Endothelial cell of umbilical vein (primary cell): ENCODE results near the gene CST8. TPM values are rescaled to one million over a fixed set of nuclear protein-coding genes. Genes with fewer than 3 reads are reported as not detected.

Experiments
- BruUV-seq: library from RNA; stranded (reverse); fragments of 400-500 nt; replicated peaks from 2 replicates; lab custom pipeline; 2021; lab: Mats Ljungman, UMichigan
- CTCF ChIA-PET: fragments of 300-600, 350-600 bp; sonication (Branson Sonifier 250); formaldehyde crosslinking; loops from one replicate; lab custom pipeline; 2021; ENCODE audit warnings: antibody characterized with exemption, inconsistent platforms; lab: Charles Lee
- POLR2A ChIA-PET: fragments of 300-600, 350-600 bp; sonication (Branson Sonifier 250); formaldehyde crosslinking; loops from one replicate; lab custom pipeline; 2021; ENCODE audit warnings: antibody characterized with exemption, inconsistent platforms; lab: Charles Lee
- DNase-seq: peaks from one replicate; pipeline ENCODE4 v3.0.0-alpha.2; 2011; ENCODE audit warnings: low read depth, low spot score
- FAIRE-seq: peaks from 2 replicates; lab custom pipeline; 2011; peaks lifted over from hg19 to GRCh38; lab: Jason Lieb, UNC
- H2AFZ ChIP-seq: 2 replicates; pipeline ENCODE4 v1.6.0; 2012; ENCODE audit warnings: low read depth, low read length, control low read depth, inconsistent platforms
- H3K27ac ChIP-seq: 2 replicates; pipeline ENCODE4 v1.5.1; 2011; ENCODE audit warnings: low read depth, mild to moderate bottlenecking, control low read depth, low read length, moderate library complexity; ENCODE audit not compliant: insufficient read depth
- H3K27me3 ChIP-seq, 2 experiments: 2 replicates each; pipeline versions ENCODE4 v1.6.0 to v1.6.1; 2011; ENCODE audit warnings: low read length in 2 of 2, mixed read lengths in 1 of 2; ENCODE audit not compliant: control insufficient read depth in 2 of 2, insufficient read depth in 2 of 2
- H3K36me3 ChIP-seq, 2 experiments: 2 replicates in 1 of 2; 3 replicates in 1 of 2; pipeline ENCODE4 v1.5.1; 2011; ENCODE audit warnings: low read length in 2 of 2, mild to moderate bottlenecking in 1 of 2, moderate library complexity in 1 of 2; ENCODE audit not compliant: control insufficient read depth in 2 of 2, insufficient read depth in 2 of 2; ENCODE audit errors: extremely low read depth in 1 of 2
- H3K4me1 ChIP-seq: 3 replicates; pipeline ENCODE4 v1.5.1; 2011; ENCODE audit warnings: mild to moderate bottlenecking, low read length; ENCODE audit not compliant: control insufficient read depth, insufficient read depth; ENCODE audit errors: extremely low read depth
- H3K4me2 ChIP-seq: 2 replicates; pipeline ENCODE4 v1.6.1; 2011; ENCODE audit warnings: low read length, control low read depth, mixed read lengths; ENCODE audit not compliant: insufficient read depth
- H3K4me3 ChIP-seq, 3 experiments: fragments of 200-600 bp in 1 of 3; sonication (generic), shearing (Covaris generic) in 1 of 3; replicated peaks in 1 of 3; 2 replicates each; pipeline ENCODE4 v1.5.1; 2011 to 2016; ENCODE audit warnings: control low read depth in 3 of 3, low read length in 3 of 3, mild to moderate bottlenecking in 2 of 3, inconsistent platforms in 1 of 3, low read depth in 1 of 3, moderate library complexity in 1 of 3; ENCODE audit not compliant: insufficient read depth in 1 of 3
- H3K79me2 ChIP-seq: 2 replicates; pipeline ENCODE4 v1.6.0; 2012; ENCODE audit warnings: low read length, inconsistent platforms; ENCODE audit not compliant: control insufficient read depth, insufficient read depth
- H3K9ac ChIP-seq: replicated peaks from 2 replicates; pipeline ENCODE3; 2011; ENCODE audit warnings: low read length, control low read depth; ENCODE audit not compliant: insufficient read depth; ENCODE audit errors: extremely low read depth
- H3K9me1 ChIP-seq: replicated peaks from 3 replicates; pipeline ENCODE4 v1.6.0; 2011; ENCODE audit warnings: mild to moderate bottlenecking, low read length; ENCODE audit not compliant: control insufficient read depth, insufficient read depth; ENCODE audit errors: extremely low read depth
- H3K9me3 ChIP-seq: replicated peaks from 2 replicates; pipeline ENCODE4 v1.5.1; 2012; ENCODE audit warnings: low read length, inconsistent platforms; ENCODE audit not compliant: control insufficient read depth, insufficient read depth
- H4K20me1 ChIP-seq: replicated peaks from 2 replicates; pipeline ENCODE3; 2011; ENCODE audit warnings: mild to moderate bottlenecking, low read length; ENCODE audit not compliant: control insufficient read depth, insufficient read depth; ENCODE audit errors: extremely low read depth
- EZH2 ChIP-seq: IDR thresholded peaks from 2 replicates; pipeline ENCODE4 v1.6.1; 2012; ENCODE audit warnings: borderline replicate concordance, low read depth, mild to moderate bottlenecking, moderate library complexity, low read length, inconsistent platforms; ENCODE audit not compliant: severe bottlenecking
- FOS ChIP-seq: IDR thresholded peaks from 2 replicates; pipeline ENCODE4 v1.6.1; 2011; ENCODE audit warnings: mild to moderate bottlenecking, low read length, moderate library complexity, borderline replicate concordance; ENCODE audit not compliant: insufficient read depth
- GATA2 ChIP-seq: IDR thresholded peaks from 2 replicates; pipeline ENCODE4 v1.7.0; 2011; ENCODE audit warnings: low read depth, mild to moderate bottlenecking, moderate library complexity, mixed read lengths, low read length; ENCODE audit not compliant: insufficient read length, insufficient read depth
- MYC ChIP-seq: IDR thresholded peaks from one replicate; pipeline ENCODE4 v1.6.1; 2011; ENCODE audit warnings: mild to moderate bottlenecking, low read depth, low read length
- POLR2A ChIP-seq: IDR thresholded peaks from 2 replicates; pipeline ENCODE4 v1.6.1; 2012; ENCODE audit warnings: low read depth, mild to moderate bottlenecking, control low read depth, low read length
- POLR2AphosphoS5 ChIP-seq: IDR thresholded peaks from 2 replicates; pipeline ENCODE4 v1.6.1; 2012; ENCODE audit warnings: low read depth, mild to moderate bottlenecking, control low read depth, low read length, moderate library complexity; ENCODE audit not compliant: insufficient read depth
- dilution Hi-C: fragments of 300-500 bp; cut with MboI; formaldehyde crosslinking; loops from one replicate; pipeline ENCODE4 v1.15.0; 2019; ENCODE audit warnings: low sequenced_read_pairs; ENCODE audit not compliant: extremely low pct_ligation_motif_present
- intact Hi-C: fragments of 100-400 bp; cut with micrococcal nuclease; formaldehyde crosslinking; loops from one replicate; pipeline ENCODE4 v1.10.0; 2022
- polyA plus RNA-seq, 4 experiments: library from polyadenylated mRNA; depleted of rRNA in 3 of 4; stranded (reverse) in 3 of 4; unstranded in 1 of 4; fragments of >200 nt; gene quantifications; 2 replicates each; pipeline versions ENCODE4 v1.2.1 to v1.2.3, GENCODE V29; 2011 to 2012; ENCODE audit warnings: missing spikeins in 1 of 4
- total RNA-seq: library from RNA; stranded (reverse); gene quantifications from 2 replicates; pipeline ENCODE4 v1.2.3, GENCODE V29; 2021
- TF ChIP-seq, protein P1 (sequence below): IDR thresholded peaks from 2 replicates; pipeline ENCODE4 v1.6.1; 2011; ENCODE audit not compliant: insufficient read depth, insufficient read length
- TF ChIP-seq, protein P2 (sequence below), 2 donors: IDR thresholded peaks; 1 replicate in 1 of 2; 2 replicates in 1 of 2; pipeline ENCODE4 v1.5.1; 2011; ENCODE audit warnings: low read length in 2 of 2, mild to moderate bottlenecking in 2 of 2, moderate library complexity in 2 of 2, control low read depth in 1 of 2, inconsistent platforms in 1 of 2, low read depth in 1 of 2; ENCODE audit not compliant: insufficient read depth in 1 of 2; ENCODE audit errors: extremely low read depth in 1 of 2

The CST8 gene
- total and polyA plus RNA-seq, 2 donors (not counting 3 experiments of a cell fraction or from before 2014, with no cell fraction given), result not detected

- dilution Hi-C loops (no loop called here), intact Hi-C loops (no loop called here)
- no peaks in the 10 kb centered on the region for H4K20me1 ChIP-seq
- H3K36me3 ChIP-seq, result no peaks in the 10 kb centered on the region
- H3K27me3 ChIP-seq, result no peaks in the 10 kb centered on the region
- DNase-seq (no peak), FAIRE-seq (no peak)
- no peaks in the 10 kb centered on the region for H3K9me3 ChIP-seq
- no peak overlapping the region for H3K4me2 ChIP-seq
- H3K4me1 ChIP-seq, result no peaks in the 10 kb centered on the region
- CTCF ChIA-PET, result no interaction called here
- no peak overlapping the region for H3K4me3 ChIP-seq
- H3K79me2 ChIP-seq, result no peaks in the 10 kb centered on the region
- TF ChIP-seq MYC, result no peak
- TF ChIP-seq, protein P1, sequence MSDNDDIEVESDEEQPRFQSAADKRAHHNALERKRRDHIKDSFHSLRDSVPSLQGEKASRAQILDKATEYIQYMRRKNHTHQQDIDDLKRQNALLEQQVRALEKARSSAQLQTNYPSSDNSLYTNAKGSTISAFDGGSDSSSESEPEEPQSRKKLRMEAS, result no peak
- no peak for TF ChIP-seq FOS
- no peak for TF ChIP-seq POLR2A
- no peak for TF ChIP-seq EZH2
- no peak for TF ChIP-seq POLR2AphosphoS5
- TF ChIP-seq, protein P2, sequence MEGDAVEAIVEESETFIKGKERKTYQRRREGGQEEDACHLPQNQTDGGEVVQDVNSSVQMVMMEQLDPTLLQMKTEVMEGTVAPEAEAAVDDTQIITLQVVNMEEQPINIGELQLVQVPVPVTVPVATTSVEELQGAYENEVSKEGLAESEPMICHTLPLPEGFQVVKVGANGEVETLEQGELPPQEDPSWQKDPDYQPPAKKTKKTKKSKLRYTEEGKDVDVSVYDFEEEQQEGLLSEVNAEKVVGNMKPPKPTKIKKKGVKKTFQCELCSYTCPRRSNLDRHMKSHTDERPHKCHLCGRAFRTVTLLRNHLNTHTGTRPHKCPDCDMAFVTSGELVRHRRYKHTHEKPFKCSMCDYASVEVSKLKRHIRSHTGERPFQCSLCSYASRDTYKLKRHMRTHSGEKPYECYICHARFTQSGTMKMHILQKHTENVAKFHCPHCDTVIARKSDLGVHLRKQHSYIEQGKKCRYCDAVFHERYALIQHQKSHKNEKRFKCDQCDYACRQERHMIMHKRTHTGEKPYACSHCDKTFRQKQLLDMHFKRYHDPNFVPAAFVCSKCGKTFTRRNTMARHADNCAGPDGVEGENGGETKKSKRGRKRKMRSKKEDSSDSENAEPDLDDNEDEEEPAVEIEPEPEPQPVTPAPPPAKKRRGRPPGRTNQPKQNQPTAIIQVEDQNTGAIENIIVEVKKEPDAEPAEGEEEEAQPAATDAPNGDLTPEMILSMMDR (IDR thresholded peaks at IDR 0.05; ENCODE audit: extremely low read depth in 1 of 2, insufficient read depth in 1 of 2, low read depth in 1 of 2, low read length in 2 of 2), result no peak
- no peak for TF ChIP-seq GATA2
- no peaks in the 10 kb centered on the region for H3K9me1 ChIP-seq
- POLR2A ChIA-PET, result no interaction called here
- no peak overlapping the region for H2AFZ ChIP-seq
- BruUV-seq, result no TSS peak
- no peak overlapping the region for H3K9ac ChIP-seq
- no peak overlapping the region for H3K27ac ChIP-seq
Measured at GRCh38 chr20:23533161-23533560, 42.2 kb downstream of the CST8 start.
